Measurements from ENCODE around the gene FMO1. TPM values are rescaled to one million over a fixed set of nuclear protein-coding genes. Genes with fewer than 3 reads are reported as not detected.

The FMO1 gene
- total and polyA plus RNA-seq, 10 of the 15 experiments (the other 5 are each of a cell fraction or from before 2014, with no cell fraction given) = not detected

DNA sequence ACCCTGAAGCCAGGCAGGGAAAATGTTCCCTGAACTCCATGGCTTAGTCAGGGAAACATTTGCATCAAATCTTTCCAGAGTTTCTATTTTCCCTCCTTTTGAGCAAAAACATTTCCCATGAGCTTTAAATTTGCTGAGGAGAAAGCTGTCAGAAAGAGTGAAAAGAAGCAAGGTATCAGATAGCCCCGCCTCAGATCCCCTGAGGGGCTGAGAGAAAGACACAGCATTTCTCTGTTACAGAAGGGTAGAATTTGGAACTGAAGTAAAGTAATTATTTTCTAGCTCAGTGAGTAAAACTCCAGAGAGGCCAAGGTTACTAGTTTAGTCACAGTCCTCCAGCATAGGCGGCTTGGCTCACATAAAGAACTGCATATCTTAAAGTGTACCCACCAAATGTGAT lies 10.6 kb downstream of the FMO1 start (continued):
- TF ChIP-seq, protein P1, sequence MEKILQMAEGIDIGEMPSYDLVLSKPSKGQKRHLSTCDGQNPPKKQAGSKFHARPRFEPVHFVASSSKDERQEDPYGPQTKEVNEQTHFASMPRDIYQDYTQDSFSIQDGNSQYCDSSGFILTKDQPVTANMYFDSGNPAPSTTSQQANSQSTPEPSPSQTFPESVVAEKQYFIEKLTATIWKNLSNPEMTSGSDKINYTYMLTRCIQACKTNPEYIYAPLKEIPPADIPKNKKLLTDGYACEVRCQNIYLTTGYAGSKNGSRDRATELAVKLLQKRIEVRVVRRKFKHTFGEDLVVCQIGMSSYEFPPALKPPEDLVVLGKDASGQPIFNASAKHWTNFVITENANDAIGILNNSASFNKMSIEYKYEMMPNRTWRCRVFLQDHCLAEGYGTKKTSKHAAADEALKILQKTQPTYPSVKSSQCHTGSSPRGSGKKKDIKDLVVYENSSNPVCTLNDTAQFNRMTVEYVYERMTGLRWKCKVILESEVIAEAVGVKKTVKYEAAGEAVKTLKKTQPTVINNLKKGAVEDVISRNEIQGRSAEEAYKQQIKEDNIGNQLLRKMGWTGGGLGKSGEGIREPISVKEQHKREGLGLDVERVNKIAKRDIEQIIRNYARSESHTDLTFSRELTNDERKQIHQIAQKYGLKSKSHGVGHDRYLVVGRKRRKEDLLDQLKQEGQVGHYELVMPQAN (conservative IDR thresholded peaks at IDR 0.05) = no peak
- TF ChIP-seq STAT1 (conservative IDR thresholded peaks at IDR 0.05) = no peak
- no peak for TF ChIP-seq RFX5 (IDR thresholded peaks at IDR 0.05; ENCODE audit: low read depth, low read length)

- Histone ChIP-seq H3K4me3 (no peak overlapping the region), H3K4me1 (ENCODE audit: control insufficient read depth, insufficient read depth, low read length) (no peaks in the 10 kb centered on the region), H3K27ac (ENCODE audit: control insufficient read depth, insufficient read depth) (no peak overlapping the region), H4K20me1 (ENCODE audit: control insufficient read depth, insufficient read depth) (no peaks in the 10 kb centered on the region), H2AFZ (ENCODE audit: control insufficient read depth, low read depth, low read length) (no peak overlapping the region), H3K27me3 (replicated peaks in 1 of 2; ENCODE audit: control insufficient read depth in 2 of 2, insufficient read depth in 2 of 2, low read length in 1 of 2) (peaks cover 0 to 2% of the 10 kb centered on the region in 2 experiments; a peak in 1 of 4 replicates), H3K79me2 (ENCODE audit: control insufficient read depth, insufficient read depth, low read length) (no peaks in the 10 kb centered on the region), H3K9ac (ENCODE audit: control insufficient read depth, insufficient read depth, low read length) (no peak overlapping the region), H3K4me2 (ENCODE audit: control insufficient read depth, insufficient read depth) (no peak overlapping the region), H3K36me3 (ENCODE audit: control insufficient read depth in 2 of 2, insufficient read depth in 2 of 2, low read length in 1 of 2) (no peaks in the 10 kb centered on the region), H3K9me3 (replicated peaks; ENCODE audit: control insufficient read depth, insufficient read depth, low read length) (no peaks in the 10 kb centered on the region)
- BruUV-seq (replicated peaks) = no TSS peak
- ChIA-PET POLR2A (no interaction called here), RAD21 (ENCODE audit: unreplicated experiment) (interaction anchor here (1.1 kb wide), 1 partner anchor 16 kb away, joined by 5 read pairs; no protein-coding TSS in a partner anchor), SMC1A (ENCODE audit: uncharacterized antibody, unreplicated experiment) (no interaction called here), CTCF (no interaction called here)
- in situ Hi-C loops (cut with MboI) (no loop called here), intact Hi-C loops (cut with micrococcal nuclease; ENCODE audit: unreplicated experiment) (no loop called here)
- no peak for ATAC-seq
- DNase-seq (ENCODE audit: low read depth, low spot score) = no peak
- 66% methylated on average over 4 of the region's 4 CpGs for WGBS (ENCODE audit: insufficient coverage, insufficient replicate concordance, low lambda C conversion rate, missing lambda C conversion rate)
- FAIRE-seq = no peak
- TF ChIP-seq RELB (IDR thresholded peaks at IDR 0.05; ENCODE audit: low read depth) (no peak), PAX8 (IDR thresholded peaks at IDR 0.05) (no peak), ZBTB4 (CRISPR knock-in tag; IDR thresholded peaks at IDR 0.05) (no peak), CTCF (IDR thresholded peaks at IDR 0.05 in 2 of 3, conservative IDR thresholded peaks at IDR 0.05 in 1 of 3; ENCODE audit: control insufficient read depth in 2 of 3, extremely low read depth in 1 of 3, insufficient read depth in 1 of 3, low read depth in 3 of 3, low read length in 3 of 3) (no peak), TBL1XR1 (IDR thresholded peaks at IDR 0.05; ENCODE audit: low read depth, low read length) (no peak), EZH2 (IDR thresholded peaks at IDR 0.05; ENCODE audit: borderline replicate concordance, control insufficient read depth, low read depth, low read length) (no peak)
- TF ChIP-seq, protein P1 (conservative IDR thresholded peaks at IDR 0.05) = no peak
Observed at GRCh38 chr1:171261336-171261735, 13.0 kb downstream of the FMO1 start.
